ENCODE data around the gene CCL23. TPM values are rescaled to one million over a fixed set of nuclear protein-coding genes. Genes with fewer than 3 reads are reported as not detected.

CCL23 gene
- polyA plus RNA-seq, 1 donor (not counting 4 experiments of a cell fraction or from before 2014, with no cell fraction given): not detected

DNA sequence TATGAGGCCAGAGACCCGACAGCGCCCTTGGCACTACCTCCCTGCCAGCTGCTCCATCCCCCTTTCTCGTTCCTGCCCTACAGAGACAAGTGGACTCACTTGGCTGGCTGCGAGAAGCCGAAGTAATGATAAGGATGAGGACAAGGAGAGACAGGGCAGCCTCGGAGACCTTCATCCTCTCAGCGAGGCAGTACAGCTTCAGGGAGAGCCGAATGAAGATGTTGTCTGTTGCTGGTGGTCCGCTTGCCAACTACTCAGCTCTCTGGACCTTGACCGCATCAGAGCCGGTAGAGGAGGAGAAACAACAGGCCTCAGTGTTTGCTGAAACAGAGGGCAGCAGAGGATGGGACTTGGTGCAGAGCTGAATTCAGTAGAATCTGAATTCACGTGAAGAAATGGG is 36.5 kb downstream of the CCL23 start, which contains the start of gene CCL16:
Gene CCL16 (minus strand): TSS at position 252 of the 400 bp plus-strand sequence. CDS start 77 bp downstream, at position 175.
- FAIRE-seq (no peak), DNase-seq (ENCODE audit: low read depth, low spot score) (no peak)
- dilution Hi-C loops (cut with MboI; ENCODE audit: extremely low pct_ligation_motif_present, low sequenced_read_pairs): loop anchor here (25.0 kb wide), 1 partner anchor 156 kb away; no protein-coding TSS in a partner anchor
- Histone ChIP-seq H3K9ac (ENCODE audit: control insufficient read depth, extremely low read depth, insufficient read depth, low read length) (no peak within 1 kb of the TSS), H4K20me1 (ENCODE audit: control insufficient read depth, extremely low read depth, insufficient read depth, low read length) (no peaks in the 10 kb centered on the region), H3K9me1 (ENCODE audit: control insufficient read depth, extremely low read depth, insufficient read depth, low read length) (no peaks in the 10 kb centered on the region), H3K9me3 (ENCODE audit: control insufficient read depth, low read depth, low read length) (no peaks in the 10 kb centered on the region), H3K27ac (ENCODE audit: control insufficient read depth, insufficient read depth, low read length) (no peak within 1 kb of the TSS), H3K4me1 (ENCODE audit: control insufficient read depth, extremely low read depth, insufficient read depth, low read length) (no peaks in the 10 kb centered on the region), H3K4me2 (ENCODE audit: control insufficient read depth, extremely low read depth, insufficient read depth, low read depth, low read length) (no peak within 1 kb of the TSS), H3K4me3 (ENCODE audit: control insufficient read depth in 2 of 3, extremely low read depth in 1 of 3, insufficient read depth in 2 of 3, low read depth in 1 of 3, low read length in 3 of 3) (no peak within 1 kb of the TSS), H3K27me3 (ENCODE audit: control insufficient read depth, extremely low read depth, insufficient read depth, low read length) (peaks cover 9% of the 10 kb centered on the region), H3K79me2 (ENCODE audit: control insufficient read depth, insufficient read depth, low read length) (no peaks in the 10 kb centered on the region), H2AFZ (ENCODE audit: control insufficient read depth, low read length) (no peak within 1 kb of the TSS), H3K36me3 (ENCODE audit: control insufficient read depth in 2 of 2, extremely low read depth in 1 of 2, insufficient read depth in 2 of 2, low read length in 2 of 2) (no peaks in the 10 kb centered on the region)
- TF ChIP-seq, protein P1, sequence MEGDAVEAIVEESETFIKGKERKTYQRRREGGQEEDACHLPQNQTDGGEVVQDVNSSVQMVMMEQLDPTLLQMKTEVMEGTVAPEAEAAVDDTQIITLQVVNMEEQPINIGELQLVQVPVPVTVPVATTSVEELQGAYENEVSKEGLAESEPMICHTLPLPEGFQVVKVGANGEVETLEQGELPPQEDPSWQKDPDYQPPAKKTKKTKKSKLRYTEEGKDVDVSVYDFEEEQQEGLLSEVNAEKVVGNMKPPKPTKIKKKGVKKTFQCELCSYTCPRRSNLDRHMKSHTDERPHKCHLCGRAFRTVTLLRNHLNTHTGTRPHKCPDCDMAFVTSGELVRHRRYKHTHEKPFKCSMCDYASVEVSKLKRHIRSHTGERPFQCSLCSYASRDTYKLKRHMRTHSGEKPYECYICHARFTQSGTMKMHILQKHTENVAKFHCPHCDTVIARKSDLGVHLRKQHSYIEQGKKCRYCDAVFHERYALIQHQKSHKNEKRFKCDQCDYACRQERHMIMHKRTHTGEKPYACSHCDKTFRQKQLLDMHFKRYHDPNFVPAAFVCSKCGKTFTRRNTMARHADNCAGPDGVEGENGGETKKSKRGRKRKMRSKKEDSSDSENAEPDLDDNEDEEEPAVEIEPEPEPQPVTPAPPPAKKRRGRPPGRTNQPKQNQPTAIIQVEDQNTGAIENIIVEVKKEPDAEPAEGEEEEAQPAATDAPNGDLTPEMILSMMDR (optimal IDR thresholded peaks at IDR 0.05 in 1 of 3, IDR thresholded peaks at IDR 0.05 in 1 of 3, conservative IDR thresholded peaks at IDR 0.05 in 1 of 3; ENCODE audit: extremely low read depth in 1 of 3, insufficient read depth in 2 of 3, low read length in 3 of 3): no peak
- TF ChIP-seq EZH2 (IDR thresholded peaks at IDR 0.05; ENCODE audit: low read length): no peak

DNA sequence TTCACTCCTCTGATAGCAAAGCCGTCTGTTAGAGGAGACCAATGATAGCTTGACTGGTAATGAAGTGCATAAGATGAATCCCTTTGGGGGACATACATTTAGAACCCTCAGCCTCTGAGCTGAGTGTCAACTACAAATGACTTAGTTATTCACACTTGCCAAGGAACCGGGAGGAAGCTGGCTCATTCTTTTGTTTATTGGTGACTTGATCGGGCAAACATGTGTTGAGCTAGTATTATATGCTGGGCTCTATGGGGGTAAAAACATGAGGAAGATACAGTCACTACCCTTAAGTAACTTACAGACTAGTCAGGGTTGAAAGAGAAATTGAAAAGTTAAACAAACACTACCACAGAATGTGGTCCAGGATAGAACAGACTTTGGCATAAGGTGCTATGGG is 39.4 kb downstream of the CCL23 start:
- Histone ChIP-seq H3K9me1 (ENCODE audit: control insufficient read depth, extremely low read depth, insufficient read depth, low read length) (no peaks in the 10 kb centered on the region), H3K9ac (ENCODE audit: control insufficient read depth, extremely low read depth, insufficient read depth, low read length) (no peak overlapping the region)
- dilution Hi-C loops (cut with MboI; ENCODE audit: extremely low pct_ligation_motif_present, low sequenced_read_pairs): loop anchor here (25.0 kb wide), 1 partner anchor 159 kb away; no protein-coding TSS in a partner anchor

More for the DNA sequence above, 39.4 kb downstream of the CCL23 start:
- H4K20me1 ChIP-seq (ENCODE audit: control insufficient read depth, extremely low read depth, insufficient read depth, low read length): no peaks in the 10 kb centered on the region
- TF ChIP-seq, protein P1 (optimal IDR thresholded peaks at IDR 0.05 in 1 of 3, IDR thresholded peaks at IDR 0.05 in 1 of 3, conservative IDR thresholded peaks at IDR 0.05 in 1 of 3; ENCODE audit: extremely low read depth in 1 of 3, insufficient read depth in 2 of 3, low read length in 3 of 3): no peak
- no peak for TF ChIP-seq EZH2 (IDR thresholded peaks at IDR 0.05; ENCODE audit: low read length)
- DNase-seq (ENCODE audit: low read depth, low spot score): no peak
- no peaks in the 10 kb centered on the region for H3K9me3 ChIP-seq (ENCODE audit: control insufficient read depth, low read depth, low read length)
- no peak overlapping the region for H3K27ac ChIP-seq (ENCODE audit: control insufficient read depth, insufficient read depth, low read length)
- peaks cover 5% of the 10 kb centered on the region for H3K27me3 ChIP-seq (ENCODE audit: control insufficient read depth, extremely low read depth, insufficient read depth, low read length)
- H3K4me3 ChIP-seq (ENCODE audit: control insufficient read depth in 2 of 3, extremely low read depth in 1 of 3, insufficient read depth in 2 of 3, low read depth in 1 of 3, low read length in 3 of 3): no peak overlapping the region
- no peaks in the 10 kb centered on the region for H3K36me3 ChIP-seq (ENCODE audit: control insufficient read depth in 2 of 2, extremely low read depth in 1 of 2, insufficient read depth in 2 of 2, low read length in 2 of 2)
- H2AFZ ChIP-seq (ENCODE audit: control insufficient read depth, low read length): no peak overlapping the region
- no peak overlapping the region for H3K4me2 ChIP-seq (ENCODE audit: control insufficient read depth, extremely low read depth, insufficient read depth, low read depth, low read length)
- H3K79me2 ChIP-seq (ENCODE audit: control insufficient read depth, insufficient read depth, low read length): no peaks in the 10 kb centered on the region
- H3K4me1 ChIP-seq (ENCODE audit: control insufficient read depth, extremely low read depth, insufficient read depth, low read length): peaks cover 12% of the 10 kb centered on the region
- FAIRE-seq: no peak
